Measurements from ENCODE around the gene SLC2A3.
"Not testable (repeated sequence)": the region's sequence is repeated elsewhere in the genome, so short reads cannot be mapped to it uniquely, and the experiment has no call there.

Gene SLC2A3

GRCh38 chr12:7907009-7907408 is 29.0 kb downstream of the SLC2A3 start:
- no peaks in the 10 kb centered on the region for H3K4me1 Mint-ChIP-seq
- DNase-seq (no peak), ATAC-seq (no peak)
- no peaks in the 10 kb centered on the region for H3K27me3 Mint-ChIP-seq
- H3K9me3 Mint-ChIP-seq: no peaks in the 10 kb centered on the region
- H3K27ac Mint-ChIP-seq: no peak overlapping the region
- no peak overlapping the region for H3K4me3 Mint-ChIP-seq

- not testable (repeated sequence) for H3K4me1 Mint-ChIP-seq, H3K27me3 Mint-ChIP-seq, H3K27ac Mint-ChIP-seq, H3K4me3 Mint-ChIP-seq, ATAC-seq, DNase-seq, H3K9me3 Mint-ChIP-seq
Measured at GRCh38 chr12:7906303-7906702, 29.7 kb downstream of the SLC2A3 start.

GRCh38 chr12:7905600-7906125 is 30.3 kb downstream of the SLC2A3 start:
- H3K4me3 Mint-ChIP-seq, H3K27me3 Mint-ChIP-seq, ATAC-seq, H3K27ac Mint-ChIP-seq, H3K9me3 Mint-ChIP-seq, DNase-seq, H3K4me1 Mint-ChIP-seq: not testable (repeated sequence)

GRCh38 chr12:7905071-7905470 is 30.9 kb downstream of the SLC2A3 start:
- no peaks in the 10 kb centered on the region for H3K4me1 Mint-ChIP-seq
- no peaks in the 10 kb centered on the region for H3K27me3 Mint-ChIP-seq
- H3K27ac Mint-ChIP-seq: no peak overlapping the region
- no peak for ATAC-seq
- DNase-seq: no peak
- H3K9me3 Mint-ChIP-seq: no peaks in the 10 kb centered on the region
- H3K4me3 Mint-ChIP-seq: no peak overlapping the region

GRCh38 chr12:7902416-7902815 is 33.6 kb downstream of the SLC2A3 start:
- H3K9me3 Mint-ChIP-seq, H3K4me1 Mint-ChIP-seq, H3K27ac Mint-ChIP-seq, DNase-seq, H3K27me3 Mint-ChIP-seq, ATAC-seq, H3K4me3 Mint-ChIP-seq: not testable (repeated sequence)

- no peak overlapping the region for H3K4me3 Mint-ChIP-seq
- no peaks in the 10 kb centered on the region for H3K9me3 Mint-ChIP-seq
- no peak for ATAC-seq
Measured at GRCh38 chr12:7899755-7900154, 36.2 kb downstream of the SLC2A3 start.

GRCh38 chr12:7896726-7897125 is 39.3 kb downstream of the SLC2A3 start:
- not testable (repeated sequence) for H3K4me3 Mint-ChIP-seq, ATAC-seq, DNase-seq, H3K4me1 Mint-ChIP-seq, H3K27me3 Mint-ChIP-seq, H3K9me3 Mint-ChIP-seq, H3K27ac Mint-ChIP-seq

More at GRCh38 chr12:7899755-7900154, 36.2 kb downstream of the SLC2A3 start:
- no peak overlapping the region for H3K27ac Mint-ChIP-seq
- H3K27me3 Mint-ChIP-seq: no peaks in the 10 kb centered on the region
- no peak for DNase-seq
- H3K4me1 Mint-ChIP-seq: no peaks in the 10 kb centered on the region

- ATAC-seq: no peak
- Mint-ChIP-seq H3K27me3 (no peaks in the 10 kb centered on the region), H3K4me1 (no peaks in the 10 kb centered on the region), H3K9me3 (peaks cover 0 to 6% of the 10 kb centered on the region in 2 donors), H3K27ac (peak overlapping the region in 1 of 2 donors; percentile 46), H3K4me3 (no peak overlapping the region)
- no peak for DNase-seq
Measured at GRCh38 chr12:7892186-7892980, 43.6 kb downstream of the SLC2A3 start.

- no peak for DNase-seq
- no peaks in the 10 kb centered on the region for H3K27me3 Mint-ChIP-seq
Measured at GRCh38 chr12:7884689-7885088, 51.3 kb downstream of the SLC2A3 start.

GRCh38 chr12:7881736-7882120 is 54.3 kb downstream of the SLC2A3 start:
- DNase-seq, ATAC-seq, H3K27ac Mint-ChIP-seq, H3K4me3 Mint-ChIP-seq, H3K4me1 Mint-ChIP-seq, H3K9me3 Mint-ChIP-seq, H3K27me3 Mint-ChIP-seq: not testable (repeated sequence)

More at GRCh38 chr12:7884689-7885088, 51.3 kb downstream of the SLC2A3 start:
- H3K27ac Mint-ChIP-seq: peak overlapping the region in 1 of 2 donors; percentile 22
- no peak for ATAC-seq
- H3K4me1 Mint-ChIP-seq: no peaks in the 10 kb centered on the region
- H3K4me3 Mint-ChIP-seq: no peak overlapping the region
- H3K9me3 Mint-ChIP-seq: no peaks in the 10 kb centered on the region

GRCh38 chr12:7880952-7881735 is 54.8 kb downstream of the SLC2A3 start:
- ATAC-seq, H3K27me3 Mint-ChIP-seq, H3K9me3 Mint-ChIP-seq, H3K4me3 Mint-ChIP-seq, DNase-seq, H3K4me1 Mint-ChIP-seq, H3K27ac Mint-ChIP-seq: not testable (repeated sequence)

GRCh38 chr12:7879246-7879645 is 56.7 kb downstream of the SLC2A3 start:
- H3K4me3 Mint-ChIP-seq: no peak overlapping the region
- no peaks in the 10 kb centered on the region for H3K9me3 Mint-ChIP-seq
- DNase-seq: no peak
- H3K27ac Mint-ChIP-seq: no peak overlapping the region
- no peaks in the 10 kb centered on the region for H3K27me3 Mint-ChIP-seq
- ATAC-seq: no peak
- H3K4me1 Mint-ChIP-seq: no peaks in the 10 kb centered on the region

- Mint-ChIP-seq H3K27ac (no peak overlapping the region), H3K4me1 (no peaks in the 10 kb centered on the region), H3K4me3 (no peak overlapping the region), H3K9me3 (no peaks in the 10 kb centered on the region), H3K27me3 (peaks cover 17% of the 10 kb centered on the region)
- DNase-seq: no peak
- ATAC-seq: no peak
Measured at GRCh38 chr12:7877420-7877819, 58.6 kb downstream of the SLC2A3 start.

GRCh38 chr12:7872566-7873319 is 63.2 kb downstream of the SLC2A3 start, which contains the start of gene SLC2A14:
SLC2A14 (minus strand) TSS chr12:7872915; CDS start chr12:7869880, 3,035 bp downstream.
- H3K9me3 Mint-ChIP-seq: no peaks in the 10 kb centered on the region
- peak within 1 kb of the TSS in 1 of 2 donors; percentile 44 for H3K4me3 Mint-ChIP-seq
- no peak for DNase-seq
- H3K27ac Mint-ChIP-seq: no peak within 1 kb of the TSS
- H3K4me1 Mint-ChIP-seq: no peaks in the 10 kb centered on the region
- peaks cover 44% of the 10 kb centered on the region for H3K27me3 Mint-ChIP-seq
- no peak for ATAC-seq

GRCh38 chr12:7870335-7870734 is 65.7 kb downstream of the SLC2A3 start:
- ATAC-seq (no peak), DNase-seq (no peak)
- H3K4me3 Mint-ChIP-seq: no peak overlapping the region
- no peak overlapping the region for H3K27ac Mint-ChIP-seq
- H3K27me3 Mint-ChIP-seq: peaks cover 56% of the 10 kb centered on the region
- H3K4me1 Mint-ChIP-seq: peaks cover 16% of the 10 kb centered on the region
- no peaks in the 10 kb centered on the region for H3K9me3 Mint-ChIP-seq

Data from stimulated activated naive CD8-positive, alpha-beta T cell treated with anti-CD3 and anti-CD28 coated beads, Interleukin-15, amount 100 ng/mL, for 72 hours (primary cell).